GM19395 (cell line): ENCODE measurements around the gene ENPP6.
"Not testable (repeated sequence)": the region's sequence is repeated elsewhere in the genome, so short reads cannot be mapped to it uniquely, and the experiment has no call there.

Experiments
- ATAC-seq: cut with Tn5 transposase; IDR thresholded peaks from one replicate; pipeline ENCODE4 v1.9.1; 2021; ENCODE audit warnings: mild to moderate bottlenecking, moderate library complexity; ENCODE audit not compliant: unreplicated experiment

The ENPP6 gene

GRCh38 chr4:184237612-184238011, 19.9 kb upstream of the ENPP6 start:
- ATAC-seq = no peak

- ATAC-seq = no peak
These were observed 17.9 kb upstream of the ENPP6 start for GRCh38 chr4:184235526-184235925.

DNA sequence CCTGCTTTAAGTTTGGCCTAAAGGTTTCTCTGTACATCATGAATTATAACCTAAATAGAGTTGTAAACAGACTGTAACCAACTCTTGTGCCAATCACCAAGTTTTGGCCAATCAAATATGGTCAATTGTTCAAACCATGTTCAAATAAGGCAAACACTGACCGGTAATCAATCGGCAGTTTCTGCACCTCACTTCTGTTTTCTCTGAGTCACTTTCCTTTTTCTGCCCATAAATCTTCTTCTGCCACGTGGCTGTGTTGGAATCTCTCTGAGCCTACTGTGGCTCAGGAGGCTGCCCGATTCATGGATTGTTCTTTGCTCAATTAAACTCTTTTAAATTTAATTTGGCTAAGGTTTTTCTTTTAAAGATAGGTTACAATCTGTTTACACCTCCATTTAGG, 16.5 kb upstream of the ENPP6 start:
- ATAC-seq = no peak

DNA sequence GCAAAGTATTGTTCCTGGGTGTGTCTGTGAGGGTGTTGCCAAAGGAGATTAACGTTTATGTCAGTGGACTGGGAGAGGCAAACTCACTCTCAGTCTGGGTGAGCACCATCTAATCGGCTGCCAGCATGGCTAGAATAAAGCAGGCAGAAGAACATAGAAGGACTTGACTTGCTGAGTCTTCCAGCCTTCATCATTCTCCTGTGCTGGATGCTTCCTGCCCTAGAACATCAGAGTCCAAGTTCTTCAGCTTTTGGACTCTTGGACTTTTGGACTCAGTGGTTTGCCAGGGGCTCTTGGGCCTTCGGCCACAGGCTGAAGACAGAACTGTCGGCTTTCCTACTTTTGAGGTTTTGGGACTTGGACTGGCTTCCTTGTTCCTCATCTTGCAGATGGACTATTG, 15.3 kb upstream of the ENPP6 start:
- ATAC-seq = no peak

DNA sequence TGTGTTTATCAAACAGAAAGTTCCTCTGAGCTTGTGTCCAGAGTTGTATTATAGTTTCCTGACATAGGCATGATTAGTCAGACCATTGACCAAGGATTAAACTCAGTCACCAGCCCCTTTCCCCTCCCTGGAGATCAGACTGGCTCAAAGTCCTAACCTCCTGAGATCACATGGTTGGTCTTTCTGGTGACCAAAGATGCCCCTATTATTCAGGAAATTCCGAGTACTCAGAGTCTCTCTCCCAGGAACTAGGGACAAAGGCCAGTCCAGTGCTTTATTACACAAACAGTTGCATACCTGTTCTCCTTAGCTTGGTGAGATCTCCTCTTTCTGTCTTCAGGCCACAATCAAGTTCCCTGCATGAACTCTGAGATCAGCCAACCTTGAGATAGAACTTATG, 14.5 kb upstream of the ENPP6 start:
- ATAC-seq = no peak

DNA sequence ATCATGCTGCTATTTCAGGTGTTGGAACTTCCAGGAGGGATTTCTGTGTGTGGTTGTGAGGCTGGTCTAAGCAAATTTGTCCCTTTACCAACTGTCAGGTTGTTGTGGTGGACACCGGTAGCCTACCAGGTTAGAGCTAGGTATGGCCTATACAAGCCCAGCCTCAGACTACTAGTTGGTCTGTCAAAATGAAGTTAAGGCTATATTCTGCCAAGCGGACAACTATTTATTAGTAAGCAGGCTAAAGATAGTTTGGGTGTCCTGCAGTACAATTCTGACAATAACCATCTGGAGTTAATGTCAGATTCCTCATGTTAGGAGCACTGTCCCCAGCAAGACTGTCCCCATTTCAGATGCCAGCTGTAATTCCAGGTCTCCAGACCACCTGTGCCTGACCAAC, 13.9 kb upstream of the ENPP6 start:
- no peak for ATAC-seq

GRCh38 chr4:184228056-184228705, 10.5 kb upstream of the ENPP6 start:
- ATAC-seq = no peak

- ATAC-seq = no peak
These were observed 1.2 kb downstream of the ENPP6 start for GRCh38 chr4:184216515-184216914.

- ATAC-seq = no peak
These were observed 1.9 kb downstream of the ENPP6 start for GRCh38 chr4:184215709-184216328.

- ATAC-seq = no peak
These were observed 2.7 kb downstream of the ENPP6 start for GRCh38 chr4:184214931-184215330.

GRCh38 chr4:184207734-184208607, 9.7 kb downstream of the ENPP6 start:
- not testable (repeated sequence) for ATAC-seq

- no peak for ATAC-seq
These were observed 12.4 kb downstream of the ENPP6 start for GRCh38 chr4:184205243-184205642.

DNA sequence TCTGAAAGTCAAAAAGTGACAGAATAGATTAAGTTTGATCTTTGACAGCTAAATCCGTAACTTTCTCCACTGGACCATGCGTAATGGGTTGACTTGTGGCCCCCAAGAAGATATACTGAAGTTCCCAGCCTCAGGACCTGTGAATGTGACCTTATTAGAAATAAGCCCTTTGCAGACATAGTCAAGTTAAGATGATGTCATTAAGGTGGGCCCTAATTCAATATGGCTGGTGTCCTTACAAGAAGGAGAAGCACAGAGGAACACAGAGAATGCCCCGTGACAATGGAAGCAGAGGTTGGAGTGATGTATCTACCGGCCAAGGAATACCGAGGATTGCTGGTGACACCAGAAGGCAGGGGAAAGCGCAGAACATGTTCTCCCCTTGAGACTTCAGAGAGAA, 14.4 kb downstream of the ENPP6 start:
- no peak for ATAC-seq

DNA sequence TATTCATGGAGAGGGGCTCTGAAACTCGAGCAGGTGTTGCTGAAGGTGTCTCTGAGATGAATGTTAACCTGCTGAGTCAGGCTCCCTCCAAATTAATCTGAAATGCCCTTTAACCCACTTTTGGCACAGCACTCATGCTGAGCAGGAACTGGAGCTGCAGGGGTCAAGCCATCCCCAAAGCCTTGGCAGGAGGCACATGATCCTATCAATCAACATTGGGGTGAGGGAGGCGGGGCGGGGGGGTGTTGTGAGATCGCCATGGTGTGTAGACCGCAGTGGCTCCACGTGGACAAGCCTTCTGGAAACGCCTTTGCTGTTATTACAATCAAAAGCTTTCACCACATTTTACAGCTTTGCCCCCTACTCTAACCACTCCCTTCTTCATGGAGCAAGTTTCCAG, 16.5 kb downstream of the ENPP6 start:
- ATAC-seq = no peak

DNA sequence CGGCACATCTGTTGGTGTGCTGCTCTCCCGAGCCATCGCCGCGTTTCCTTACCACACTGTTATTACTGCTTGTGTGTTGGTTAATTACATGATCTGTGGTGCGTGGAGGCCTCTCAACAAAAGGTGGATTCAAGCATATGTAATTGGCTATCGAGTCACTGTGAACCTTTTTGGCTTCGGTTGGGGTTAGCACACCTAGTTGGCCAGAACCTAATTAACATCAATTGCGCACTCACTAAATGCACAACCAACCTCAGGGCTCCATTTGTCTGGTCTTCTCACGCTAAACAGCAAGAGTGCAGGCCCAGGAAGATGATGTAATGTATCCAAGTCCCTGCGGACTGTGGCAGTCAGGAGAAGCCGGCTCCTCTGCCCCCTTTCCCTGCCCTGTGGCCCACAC, 17.4 kb downstream of the ENPP6 start:
- no peak for ATAC-seq

DNA sequence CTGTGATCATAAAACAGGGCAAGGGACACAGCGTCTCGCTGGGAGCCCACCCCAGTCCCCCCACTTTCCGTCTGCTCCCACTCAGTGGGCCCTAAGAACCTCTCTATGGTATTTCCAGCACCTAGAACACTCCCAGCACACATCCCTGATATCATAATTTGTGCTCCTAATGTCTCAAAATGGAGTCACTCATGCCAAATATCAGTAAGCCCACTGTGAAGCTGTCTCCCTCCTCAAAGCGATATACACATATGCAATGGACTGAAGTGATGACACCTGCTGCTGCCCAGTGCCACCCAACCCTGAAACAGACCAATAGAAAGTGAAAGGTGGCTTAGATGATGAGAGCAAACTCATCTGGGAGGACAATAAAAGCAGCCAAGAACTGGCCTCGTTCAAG, 17.9 kb downstream of the ENPP6 start:
- ATAC-seq = no peak

- ATAC-seq = no peak
These were observed 19.5 kb downstream of the ENPP6 start for GRCh38 chr4:184198190-184198589.

DNA sequence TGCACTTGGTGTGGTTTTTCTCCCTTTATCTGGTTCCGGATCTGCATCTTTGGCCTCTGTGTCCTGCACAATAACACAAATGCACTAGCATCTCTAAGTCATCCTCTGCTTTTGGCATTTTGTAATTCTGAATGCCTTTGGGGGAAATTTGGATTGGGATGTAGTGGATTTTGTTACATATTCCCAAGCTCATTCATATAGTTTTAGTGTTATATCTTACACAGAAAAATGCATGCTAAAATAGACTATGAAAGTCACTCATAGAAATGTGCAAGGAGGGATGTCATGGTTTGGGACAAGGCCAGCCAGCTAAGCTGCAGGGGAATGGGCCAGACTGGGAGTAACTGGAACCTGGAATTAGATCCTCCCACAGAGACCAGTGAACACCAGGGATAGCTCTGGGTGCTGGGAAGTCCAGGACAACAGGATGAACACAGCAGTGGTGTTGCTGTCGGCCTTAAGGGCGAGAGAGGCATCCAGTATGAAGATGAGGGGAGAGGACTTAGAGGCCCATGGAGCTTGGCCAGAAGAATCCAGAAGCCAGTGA, 20.1 kb downstream of the ENPP6 start:
- ATAC-seq = no peak

GRCh38 chr4:184196730-184197385, 20.8 kb downstream of the ENPP6 start:
- no peak for ATAC-seq

DNA sequence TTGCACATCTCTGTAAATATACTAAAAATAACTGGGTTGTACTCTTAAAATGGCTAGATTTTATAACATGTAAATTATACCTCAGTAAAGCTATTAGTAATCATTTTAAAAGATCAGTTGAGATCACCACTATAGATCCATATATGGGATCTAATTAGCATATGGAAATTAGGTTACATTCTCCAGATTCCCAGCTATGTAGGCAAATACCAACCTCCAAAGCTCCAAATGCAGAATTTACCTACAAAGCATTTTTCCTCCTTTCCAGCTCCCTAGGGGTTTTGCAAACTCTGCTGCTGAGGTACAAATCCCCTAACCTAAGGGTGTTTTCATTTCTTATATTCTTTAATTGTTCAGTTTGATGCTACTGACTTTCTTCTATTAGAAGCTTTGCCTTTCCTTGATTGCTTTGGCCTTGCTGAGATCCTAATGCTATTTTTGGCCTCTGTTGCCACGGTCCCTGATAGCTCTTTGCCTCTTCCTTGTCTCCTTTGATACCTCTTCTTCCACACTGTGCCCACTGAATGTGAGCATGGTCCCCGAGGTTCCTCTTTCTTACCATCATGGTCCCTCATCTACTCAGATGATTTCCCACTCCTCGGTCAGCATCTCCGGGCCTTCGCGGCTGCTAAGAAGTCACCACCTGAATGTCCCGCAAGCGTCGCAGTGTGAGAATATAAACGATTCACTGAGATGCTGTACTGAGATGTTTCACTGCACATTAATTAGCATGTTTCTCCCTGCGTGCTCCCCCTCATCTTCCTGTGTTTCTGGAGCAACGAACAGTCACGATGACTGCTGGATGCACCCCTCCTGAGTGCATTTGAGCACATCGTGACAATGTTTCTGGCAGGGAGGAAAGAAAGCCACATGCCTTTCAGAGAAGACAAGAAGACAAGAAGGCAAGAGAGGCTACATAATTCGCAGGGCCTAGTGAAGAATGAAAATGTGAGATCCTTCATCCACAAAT, 23.8 kb downstream of the ENPP6 start:
- no peak for ATAC-seq
